NCI-H2171 (cell line): Measurements from ENCODE around the gene LETMD1.
"Not testable (repeated sequence)": the region's sequence is repeated elsewhere in the genome, so short reads cannot be mapped to it uniquely, and the experiment has no call there.

Experiments
- DNase-seq: peaks from one replicate; lab custom pipeline; 2025; lab: John Stamatoyannopoulos, UW

LETMD1 gene

GRCh38 chr12:51077930-51078329 lies 29.8 kb downstream of the LETMD1 start:
- DNase-seq = no peak

DNA sequence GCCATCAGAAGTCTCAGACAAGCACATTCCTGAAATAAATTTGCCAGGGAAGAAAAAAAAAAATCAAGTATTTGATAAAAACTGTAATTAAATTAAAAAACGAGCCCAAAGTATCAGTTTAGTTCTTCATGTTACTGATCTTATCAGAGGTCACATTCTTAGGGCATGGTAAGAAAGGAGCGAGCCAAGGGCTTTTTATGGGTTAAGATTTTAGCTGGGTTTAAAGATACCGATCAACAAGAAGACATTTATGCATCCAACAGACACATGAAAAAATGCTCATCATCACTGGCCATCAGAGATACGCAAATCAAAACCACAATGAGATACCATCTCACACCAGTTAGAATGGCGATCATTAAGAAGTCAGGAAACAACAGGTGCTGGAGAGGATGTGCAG lies 30.2 kb downstream of the LETMD1 start:
- not testable (repeated sequence) for DNase-seq

DNA sequence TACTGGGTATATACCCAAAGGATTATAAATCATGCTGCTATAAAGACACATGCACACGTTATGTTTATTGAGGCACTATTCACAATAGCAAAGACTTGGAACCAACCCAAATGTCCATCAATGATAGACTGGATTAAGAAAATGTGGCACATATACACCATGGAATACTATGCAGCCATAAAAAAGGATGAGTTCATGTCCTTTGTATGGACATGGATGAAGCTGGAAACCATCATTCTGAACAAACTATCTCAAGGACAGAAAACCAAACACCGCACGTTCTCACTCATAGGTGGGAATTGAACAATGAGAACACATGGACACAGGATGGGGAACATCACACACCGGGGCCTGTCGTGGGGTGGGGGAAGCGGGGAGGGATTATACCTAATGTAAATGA lies 30.7 kb downstream of the LETMD1 start:
- DNase-seq = not testable (repeated sequence)

- DNase-seq = no peak
These were observed 32.0 kb downstream of the LETMD1 start for GRCh38 chr12:51080136-51080535.

DNA sequence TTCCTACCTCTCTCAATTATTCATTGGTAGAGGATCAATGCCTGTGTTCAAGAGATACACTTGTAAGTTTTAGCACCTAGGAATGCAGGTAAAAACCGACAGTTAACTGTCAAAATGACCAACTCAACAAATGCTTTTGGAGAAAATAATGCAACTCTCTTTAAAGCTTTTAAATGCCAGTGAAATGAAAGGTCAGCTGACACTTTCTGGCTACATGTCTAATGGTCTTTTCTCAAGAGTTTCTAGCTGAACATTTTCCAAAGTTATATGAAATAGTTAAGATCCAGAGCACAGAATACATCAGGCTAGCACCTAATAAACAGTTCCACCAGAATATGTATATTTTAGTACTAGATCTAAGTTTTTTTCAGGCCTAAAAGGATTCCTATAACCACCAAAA lies 33.3 kb downstream of the LETMD1 start:
- no peak for DNase-seq

GRCh38 chr12:51082561-51083125 lies 34.5 kb downstream of the LETMD1 start:
- DNase-seq = no peak

DNA sequence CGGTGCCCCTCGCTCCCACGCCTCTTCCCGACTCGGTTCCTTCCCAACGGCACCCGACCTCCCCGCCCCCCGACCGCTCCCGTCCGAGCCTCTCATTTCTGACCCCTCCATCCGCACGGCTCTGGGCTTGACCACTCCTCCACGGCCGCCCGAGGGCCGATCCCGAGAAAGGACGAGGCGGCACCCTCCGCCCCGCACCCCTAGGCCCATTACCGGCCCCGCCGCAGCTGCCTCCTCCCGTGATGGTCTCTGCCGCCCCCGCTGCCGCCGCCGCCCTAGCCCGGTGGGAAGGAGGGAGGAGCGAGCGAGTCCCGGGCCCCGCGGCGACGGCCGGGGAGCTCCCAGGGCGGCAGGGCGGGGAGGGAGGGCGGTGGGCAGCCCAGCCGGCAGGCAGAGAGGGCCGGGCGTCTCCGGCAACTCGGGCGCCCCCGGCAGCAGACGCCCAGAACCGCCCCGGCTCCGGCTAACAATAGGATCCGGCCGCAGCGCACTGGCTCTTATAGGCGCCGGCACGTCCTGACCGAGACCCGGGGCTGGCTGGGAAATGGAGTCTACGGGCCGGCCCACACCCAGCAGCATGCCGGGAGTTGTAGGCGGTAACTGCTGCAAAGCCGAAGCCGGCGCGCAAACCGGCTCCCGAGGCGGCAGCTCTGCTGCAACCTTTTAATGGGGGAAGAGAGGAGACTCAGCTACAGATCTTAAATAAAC lies 35.2 kb downstream of the LETMD1 start, which contains the start of gene CSRNP2:
TSS of gene CSRNP2 (minus strand) at position 471 of the 708 bp plus-strand sequence. CDS start 7,035 bp downstream, outside the sequence.
- peak; percentile 95 for DNase-seq

DNA sequence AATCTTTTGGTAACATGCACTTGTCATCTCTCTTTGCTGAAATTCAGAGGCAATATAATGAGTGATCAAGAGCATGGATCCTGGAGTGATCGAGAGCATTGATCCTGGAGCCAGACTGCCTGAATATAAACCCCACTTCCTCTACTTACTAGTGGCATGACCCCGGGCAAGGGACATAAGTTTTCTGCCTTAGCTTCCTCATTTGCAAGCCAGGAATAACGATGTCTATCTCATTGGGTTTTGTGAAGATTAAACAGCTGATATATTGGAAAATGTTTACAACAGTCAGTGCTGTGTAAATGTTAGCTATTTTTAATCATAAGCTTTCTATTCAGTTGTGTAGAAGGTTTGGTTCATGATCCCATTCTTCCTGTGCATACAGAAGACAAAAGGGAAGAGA lies 37.6 kb downstream of the LETMD1 start:
- DNase-seq = no peak

DNA sequence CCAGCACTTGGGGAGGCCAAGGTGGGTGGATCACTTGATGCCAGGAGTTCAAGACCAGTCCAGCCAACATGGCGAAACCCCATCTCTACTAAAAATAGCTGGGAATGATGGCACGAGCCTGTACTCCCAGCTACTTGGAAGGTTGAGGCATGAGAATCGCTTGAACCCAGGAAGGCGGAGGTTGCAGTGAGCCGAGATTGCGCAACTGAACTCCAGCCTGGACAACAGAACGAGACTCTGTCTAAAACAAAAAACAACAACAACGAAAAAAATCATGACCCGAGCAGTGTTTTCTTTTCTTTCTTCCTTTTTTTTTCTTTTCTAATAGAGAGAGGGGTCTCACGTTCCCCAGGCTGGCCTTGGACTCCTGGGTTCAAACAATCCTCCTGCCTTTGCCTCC lies 38.8 kb downstream of the LETMD1 start:
- no peak for DNase-seq

GRCh38 chr12:51087818-51088217 lies 39.7 kb downstream of the LETMD1 start:
- DNase-seq = no peak

- DNase-seq = no peak
These were observed 42.6 kb downstream of the LETMD1 start for GRCh38 chr12:51090705-51091229.

DNA sequence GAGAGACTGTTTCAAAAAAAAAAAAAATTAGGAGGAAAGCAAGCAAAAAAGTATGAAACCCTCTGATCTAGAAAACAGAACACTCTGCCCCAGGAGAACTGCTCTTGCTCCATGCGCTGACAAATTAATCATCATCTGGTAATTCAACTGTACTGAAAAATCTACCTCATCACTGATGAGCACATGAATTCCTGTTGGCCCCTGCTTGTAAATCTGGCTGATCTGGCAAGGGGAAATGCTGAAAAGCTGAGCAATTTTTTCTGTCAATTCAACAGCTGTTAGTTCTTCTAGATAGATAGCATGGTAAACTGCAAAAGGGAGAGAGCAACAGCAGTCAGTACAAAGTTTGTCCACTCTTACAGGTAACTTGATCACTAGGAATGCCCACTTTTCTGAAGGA lies 50.5 kb downstream of the LETMD1 start:
- DNase-seq = no peak

DNA sequence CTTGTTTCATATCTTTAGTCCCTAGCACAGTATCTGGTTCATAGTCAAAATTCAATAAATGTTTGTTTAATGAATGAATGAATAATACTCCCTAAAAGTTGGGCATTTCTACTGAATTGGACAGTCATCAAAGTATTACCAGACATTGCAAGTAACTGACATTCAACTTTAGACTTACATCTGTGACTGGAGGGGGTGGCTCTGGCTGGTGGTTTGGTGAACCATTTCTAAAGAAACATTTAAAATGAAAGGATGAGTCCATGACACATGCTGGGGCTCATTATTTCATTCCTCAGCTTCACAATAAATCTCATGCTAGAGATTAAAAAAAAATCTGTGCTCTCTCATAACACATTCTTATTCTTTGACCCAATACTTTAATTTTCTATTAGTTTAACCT lies 55.9 kb downstream of the LETMD1 start:
- no peak for DNase-seq

DNA sequence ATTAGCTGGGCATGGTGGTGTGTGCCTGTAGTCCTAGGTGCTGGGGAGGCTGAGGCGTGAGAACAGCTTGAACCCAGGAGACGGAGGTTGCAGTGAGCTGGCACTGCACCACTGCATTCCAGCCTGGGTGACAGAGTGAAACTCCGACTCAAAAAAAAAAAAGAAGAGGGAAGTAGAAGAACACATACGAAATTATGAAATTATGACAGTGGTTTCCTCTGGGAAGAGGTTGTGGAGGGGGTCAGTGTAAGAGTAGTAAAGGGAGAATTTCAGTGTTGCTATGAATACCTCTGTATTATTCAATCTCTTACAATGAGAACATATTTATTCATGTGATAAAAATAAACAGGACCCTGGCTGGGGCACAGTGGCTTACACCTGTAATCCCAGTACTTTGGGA lies 60.0 kb downstream of the LETMD1 start:
- DNase-seq = no peak
